ENCODE results near the gene MT1M.
"Not testable (repeated sequence)": the region's sequence is repeated elsewhere in the genome, so short reads cannot be mapped to it uniquely, and the experiment has no call there.

- not testable (repeated sequence) for TF ChIP-seq CTCF (IDR thresholded peaks at IDR 0.05 in 4 of 5, conservative IDR thresholded peaks at IDR 0.05 in 1 of 5); POLR2A (IDR thresholded peaks at IDR 0.05)
Observed at GRCh38 chr16:56623184-56623583, 9.3 kb upstream of the MT1M start.

Measured in gastrocnemius medialis (tissue), 4 donors.